Right ventricle myocardium superior (tissue), 1 donor: Measurements from ENCODE around the gene TARBP2. TPM values are rescaled to one million over a fixed set of nuclear protein-coding genes. Genes with fewer than 3 reads are reported as not detected.
A peak's percentile ranks its signal among the peaks of the same experiment; 100 is the strongest.

Experiments used
- ATAC-seq: fragments of 200-7000 bp; cut with Tn5 transposase; one replicate; pipeline ENCODE4 v1.9.1; 2020; ENCODE audit warnings: mild to moderate bottlenecking; ENCODE audit not compliant: poor library complexity
- DNase-seq: peaks from one replicate; pipeline ENCODE4 v3.0.0-alpha.2; 2020
- intact Hi-C: fragments of 100-400 bp; cut with DNase I; formaldehyde crosslinking; loops from one replicate; pipeline ENCODE4 v1.11.2; 2022
- long read RNA-seq: library from polyadenylated mRNA; unstranded; transcript quantifications from one replicate; pipeline ENCODE4 v2.0.0, GENCODE V29; 2021
- total RNA-seq: library from RNA; stranded (reverse); fragmentation: NEBNext Ultra II Directional; extraction: Animal tissue kit (Norgen Biotek cat#: 25700); gene quantifications from one replicate; pipeline ENCODE4 v1.2.1, GENCODE V29; 2021
- donor health status: DM: no; HTN: yes; CAD: no; lungs with severe emphysema.

The TARBP2 gene, protein sequence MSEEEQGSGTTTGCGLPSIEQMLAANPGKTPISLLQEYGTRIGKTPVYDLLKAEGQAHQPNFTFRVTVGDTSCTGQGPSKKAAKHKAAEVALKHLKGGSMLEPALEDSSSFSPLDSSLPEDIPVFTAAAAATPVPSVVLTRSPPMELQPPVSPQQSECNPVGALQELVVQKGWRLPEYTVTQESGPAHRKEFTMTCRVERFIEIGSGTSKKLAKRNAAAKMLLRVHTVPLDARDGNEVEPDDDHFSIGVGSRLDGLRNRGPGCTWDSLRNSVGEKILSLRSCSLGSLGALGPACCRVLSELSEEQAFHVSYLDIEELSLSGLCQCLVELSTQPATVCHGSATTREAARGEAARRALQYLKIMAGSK
- total RNA-seq = 10.8 TPM
- long read RNA-seq, transcript TARBP2-201 (9 exons, 1,867 nt) = major isoform, 5 of 18 reads
- long read RNA-seq, partial matches to known transcripts = 4 of 18 reads
- long read RNA-seq, other reads (novel, unspliced or antisense) = 9 of 18 reads

DNA sequence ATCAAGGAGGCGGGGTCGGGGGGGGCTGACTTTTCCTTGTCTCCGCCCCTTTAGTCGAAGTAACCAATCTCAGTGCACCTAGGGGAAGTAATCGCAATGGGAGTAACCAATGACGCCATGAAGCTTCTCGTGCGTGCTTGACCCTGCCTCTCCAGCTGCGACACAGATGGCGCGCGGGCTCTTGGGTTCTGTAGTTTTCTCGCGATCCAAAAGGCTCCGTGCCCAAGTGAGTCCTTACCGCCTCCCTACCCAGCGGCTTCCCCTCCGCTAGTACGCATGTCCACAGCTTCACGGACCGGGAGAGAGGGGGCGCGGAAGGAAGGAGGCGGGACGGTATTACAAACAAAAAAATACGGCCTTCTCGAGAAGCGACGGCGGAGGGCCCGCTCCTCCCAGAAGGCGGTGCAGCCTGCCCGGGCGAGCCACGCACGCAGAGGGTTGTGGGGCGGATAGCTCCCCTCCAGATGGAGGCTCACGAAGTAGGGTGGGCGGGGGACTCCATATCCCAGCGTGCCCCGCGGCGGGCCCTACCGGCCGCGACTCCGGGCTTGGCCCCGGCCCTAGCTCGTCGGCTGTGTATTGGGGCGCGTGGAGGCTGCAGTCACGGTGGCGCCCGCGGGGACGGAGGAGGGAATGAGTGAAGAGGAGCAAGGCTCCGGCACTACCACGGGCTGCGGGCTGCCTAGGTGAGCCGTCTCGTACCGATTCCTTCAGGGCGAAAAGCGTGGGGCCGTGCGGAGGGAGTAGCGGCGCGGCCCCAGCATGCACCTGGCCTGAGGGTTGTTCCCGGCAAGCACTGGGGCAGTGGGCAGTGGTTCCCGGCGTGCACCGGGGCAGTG lies at the start of gene TARBP2:
Gene TARBP2 (plus strand): TSS at position 508 of the 839 bp plus-strand sequence. CDS start 126 bp downstream, at position 634.
- intact Hi-C loops = loop anchor here (10.0 kb wide), 1 partner anchor 176 kb away; the partner anchor contains the start of gene AAAS
- ATAC-seq (peak; percentile 88), DNase-seq (peak; percentile 99)

DNA sequence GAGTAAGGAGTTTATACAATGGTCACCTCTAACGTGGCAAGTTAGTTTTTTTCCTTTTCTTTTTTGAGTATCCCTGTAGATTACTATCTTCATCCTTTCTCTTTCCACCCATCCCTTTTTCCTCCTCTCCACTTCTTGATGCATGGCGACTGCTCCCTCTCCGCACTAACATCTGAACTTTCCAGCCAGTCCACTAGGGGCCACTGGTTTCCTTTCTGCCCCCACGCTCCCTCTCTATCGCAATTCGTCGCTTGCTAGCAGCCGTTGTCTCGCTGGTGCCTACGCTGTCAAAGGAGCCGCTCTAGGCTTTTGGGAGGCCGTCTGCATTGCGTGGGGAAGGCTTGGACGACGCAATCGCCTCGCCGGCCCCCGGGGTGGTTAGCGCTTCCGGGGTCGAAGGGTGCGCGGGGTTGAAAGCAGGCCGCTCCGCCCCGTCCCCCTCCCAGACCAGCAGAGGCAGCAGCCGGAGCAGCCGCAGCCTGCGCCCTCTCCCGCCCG lies 49.4 kb upstream of the TARBP2 start, which contains the start of gene PCBP2:
Gene PCBP2 (plus strand): TSS at position 442 of the 498 bp plus-strand sequence. CDS start 2,699 bp downstream, outside the sequence.
- peak; percentile 98 for DNase-seq
- ATAC-seq = peak; percentile 98
- intact Hi-C loops = no loop called here

DNA sequence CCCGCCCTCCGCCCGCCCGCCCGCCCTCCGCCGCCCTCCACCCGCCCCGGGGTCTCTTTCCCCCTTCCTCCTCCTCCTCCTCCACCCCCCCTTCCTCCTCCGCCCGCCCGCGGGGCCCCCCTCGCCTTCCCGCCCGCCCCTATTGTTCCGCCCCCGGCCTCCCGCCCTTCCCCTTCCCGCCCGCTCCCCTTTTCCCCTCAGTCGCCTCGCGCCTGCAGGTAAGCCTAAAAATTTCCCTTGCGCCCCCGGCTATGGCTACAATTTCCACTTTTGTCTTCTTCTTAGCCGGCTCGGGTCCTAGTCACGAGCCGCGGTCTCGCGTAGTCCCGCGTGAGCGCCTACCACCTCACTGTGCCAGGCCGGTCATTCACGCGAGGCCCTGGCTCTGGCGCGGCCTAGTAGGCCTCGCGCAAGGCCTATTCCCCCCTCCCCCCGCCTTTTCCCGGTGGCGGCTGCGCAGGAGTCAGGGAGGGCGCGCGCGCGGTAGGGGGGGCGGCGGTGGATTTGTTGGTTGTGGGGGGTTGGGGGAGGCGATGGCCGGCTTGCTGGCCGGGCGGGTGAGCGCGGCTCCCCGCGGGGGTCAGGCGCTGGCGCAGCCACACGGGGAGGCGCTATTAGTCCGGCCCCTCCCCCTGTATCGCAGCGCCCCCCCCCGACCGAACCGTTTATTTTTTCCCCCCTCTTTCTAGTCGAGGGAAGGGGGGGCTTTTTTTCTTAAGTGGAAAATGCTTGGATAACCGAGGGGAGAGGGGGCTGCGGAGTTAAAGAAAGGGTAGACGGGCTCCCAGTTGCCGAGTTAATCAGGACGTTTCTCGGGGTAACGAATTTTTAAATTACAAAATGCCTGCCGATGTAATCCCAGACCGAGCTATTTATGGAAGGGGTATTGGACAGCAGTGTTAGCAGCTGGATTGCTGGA lies 48.7 kb upstream of the TARBP2 start:
- peak; percentile 83 for ATAC-seq
- peak; percentile 92 for DNase-seq
- intact Hi-C loops = no loop called here

DNA sequence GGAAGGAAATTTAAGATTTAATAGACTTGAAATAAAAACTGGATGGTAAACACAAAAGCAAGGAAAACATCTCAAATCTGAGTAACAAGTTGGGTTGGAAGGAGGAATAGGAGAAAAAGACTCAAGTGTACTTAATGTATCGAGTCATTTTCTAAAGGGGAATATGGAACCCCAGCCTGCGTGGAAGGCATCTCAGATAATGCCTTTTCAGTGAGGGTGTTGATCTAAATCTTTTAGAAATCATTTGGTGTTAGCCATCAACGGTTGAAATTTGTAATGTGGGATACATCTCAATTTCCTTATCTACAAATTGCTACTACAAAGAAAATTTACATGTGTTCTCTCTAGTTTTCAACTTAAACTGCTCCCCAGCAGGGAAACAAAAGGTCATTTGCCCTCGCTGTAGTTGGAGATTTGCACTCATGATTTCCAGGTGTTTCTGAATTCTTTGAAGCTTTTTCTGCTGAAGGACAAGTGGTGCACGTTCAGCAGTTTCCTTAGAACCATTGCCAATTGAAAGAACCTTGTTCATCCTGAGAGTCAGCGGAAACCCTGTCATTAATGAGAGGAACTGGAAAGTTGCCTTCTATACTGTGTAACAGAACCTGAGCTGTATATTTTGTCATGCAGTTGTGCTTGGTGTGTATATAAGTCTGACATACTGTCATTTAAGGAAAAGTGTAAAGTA lies 47.0 kb upstream of the TARBP2 start:
- ATAC-seq = no peak
- intact Hi-C loops = no loop called here
- DNase-seq = no peak

DNA sequence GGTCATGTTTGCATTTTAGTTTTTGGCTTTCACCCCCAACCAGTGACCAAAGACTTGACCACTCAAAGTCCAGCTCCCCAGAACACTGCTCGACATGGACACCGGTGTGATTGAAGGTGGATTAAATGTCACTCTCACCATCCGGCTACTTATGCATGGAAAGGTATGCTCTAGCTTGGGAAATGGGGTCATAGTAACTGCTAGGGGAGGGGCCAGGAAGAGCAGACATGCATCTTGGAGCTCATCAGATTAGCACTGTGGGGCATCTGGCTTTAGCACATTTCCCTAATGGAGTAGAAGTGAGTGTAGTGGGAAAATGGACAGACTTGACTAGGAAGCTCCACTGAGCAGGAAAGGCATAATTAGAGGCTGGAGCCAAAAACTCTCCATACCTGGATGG lies 46.4 kb upstream of the TARBP2 start:
- intact Hi-C loops = no loop called here
- DNase-seq (no peak), ATAC-seq (no peak)

DNA sequence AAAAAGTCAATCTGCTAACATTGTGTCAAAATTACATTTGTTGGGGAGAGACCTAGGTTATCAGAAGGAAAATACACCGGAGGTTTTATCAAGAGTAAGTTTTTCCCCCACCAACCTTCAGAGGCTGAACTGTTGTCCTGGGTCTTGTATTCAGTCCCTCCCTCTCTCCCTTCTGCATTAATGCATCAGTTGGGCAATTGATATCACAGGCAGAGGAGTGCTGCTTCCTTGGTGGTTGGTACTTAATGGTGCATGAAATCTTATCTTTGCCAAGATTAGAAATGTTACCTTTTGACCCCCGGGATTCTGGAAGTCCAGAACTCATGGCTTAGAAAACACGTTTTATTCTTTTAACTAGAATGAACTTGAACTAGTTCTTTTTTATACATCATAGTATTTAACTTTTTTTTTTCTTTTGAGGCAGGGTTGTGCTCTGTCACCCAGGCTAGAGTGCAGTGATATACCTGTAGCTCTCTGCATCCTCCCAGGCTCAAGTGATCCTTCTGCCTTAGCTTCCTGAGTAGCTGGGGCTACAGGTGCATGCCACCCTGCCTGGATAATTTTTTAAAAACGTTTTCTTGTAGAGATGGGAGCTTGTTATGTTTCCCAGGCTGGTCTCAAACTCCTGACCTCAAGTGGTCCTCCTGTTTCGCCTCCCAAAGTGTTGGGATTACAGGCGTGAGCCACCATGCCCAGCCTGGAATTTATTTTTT lies 44.3 kb upstream of the TARBP2 start:
- intact Hi-C loops = no loop called here
- DNase-seq (no peak), ATAC-seq (no peak)

DNA sequence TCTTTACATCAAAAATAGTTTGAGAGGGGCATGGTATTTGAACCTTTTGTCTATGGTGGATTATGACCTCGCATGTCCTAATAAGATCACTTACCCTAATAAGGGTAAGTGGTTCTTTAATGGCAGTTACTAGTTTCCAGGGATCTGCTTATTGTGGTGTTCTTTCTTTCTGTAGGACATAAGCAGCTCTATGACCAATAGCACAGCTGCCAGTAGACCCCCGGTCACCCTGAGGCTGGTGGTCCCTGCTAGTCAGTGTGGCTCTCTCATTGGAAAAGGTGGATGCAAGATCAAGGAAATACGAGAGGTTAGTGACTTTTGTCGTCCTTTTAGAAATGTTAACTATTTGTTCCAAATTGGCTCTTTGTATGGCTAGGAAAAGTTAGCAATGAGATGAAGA lies 42.0 kb upstream of the TARBP2 start:
- ATAC-seq = no peak
- intact Hi-C loops = no loop called here
- no peak for DNase-seq

DNA sequence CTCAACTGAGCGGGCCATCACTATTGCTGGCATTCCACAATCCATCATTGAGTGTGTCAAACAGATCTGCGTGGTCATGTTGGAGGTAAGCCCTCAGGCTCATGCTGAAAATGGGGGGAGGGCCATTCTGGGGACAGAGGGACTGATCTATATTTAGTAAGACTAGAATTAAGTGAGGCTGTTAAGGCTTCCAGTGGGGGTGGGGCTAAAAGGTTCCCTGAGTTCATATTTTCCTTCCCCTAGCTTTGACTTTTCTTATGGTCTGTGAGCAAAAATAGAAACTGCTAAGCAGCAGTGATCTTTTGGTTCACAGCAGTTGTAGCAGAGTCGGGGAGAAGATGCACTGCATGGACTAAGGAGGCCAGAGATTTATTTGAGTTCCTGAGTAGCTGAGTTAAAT lies 40.0 kb upstream of the TARBP2 start:
- DNase-seq = no peak
- intact Hi-C loops = loop anchor here (5.0 kb wide), 1 partner anchor 36 kb away; the partner anchor contains the start of gene MAP3K12
- peak; percentile 87 for ATAC-seq

DNA sequence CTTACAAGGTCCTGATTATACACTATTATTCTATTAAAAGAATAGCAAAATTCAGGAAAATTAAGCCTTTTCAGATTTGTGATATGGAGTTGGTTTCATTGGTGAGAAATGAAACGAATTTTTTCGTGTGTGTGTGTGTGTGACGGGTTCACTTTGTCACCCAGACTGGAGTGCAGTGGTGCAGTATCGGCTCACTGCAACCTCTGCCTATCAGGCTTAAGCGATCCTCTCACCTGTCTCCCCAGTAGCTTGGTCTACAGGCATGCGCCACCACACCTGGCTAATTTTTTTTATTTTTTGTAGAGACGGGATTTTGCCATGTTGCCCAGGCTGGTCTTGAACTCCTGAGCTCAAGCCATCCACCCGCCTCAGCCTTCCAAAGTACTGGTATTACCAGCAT lies 39.5 kb upstream of the TARBP2 start:
- no peak for DNase-seq
- no peak for ATAC-seq
- intact Hi-C loops = loop anchor here (5.0 kb wide), 1 partner anchor 36 kb away; the partner anchor contains the start of gene MAP3K12

DNA sequence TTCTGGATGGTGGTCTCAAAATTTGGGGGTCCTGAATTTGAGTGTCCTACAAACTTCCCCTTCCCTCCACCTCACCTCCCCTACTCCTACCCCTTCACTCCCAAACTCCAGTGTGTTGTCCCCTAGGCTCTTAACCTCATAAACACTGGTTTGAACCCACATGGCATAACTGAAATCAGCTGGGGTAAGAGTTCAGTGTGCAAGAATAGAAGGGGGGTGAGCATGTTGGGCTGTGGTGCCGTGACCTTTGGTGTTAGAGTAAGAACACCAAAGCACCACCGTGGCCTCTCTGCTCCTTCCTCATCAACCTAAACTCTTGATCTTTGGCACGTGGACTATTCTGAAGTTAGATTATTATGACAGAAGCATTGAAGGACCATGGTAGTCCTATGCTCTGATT lies 38.1 kb upstream of the TARBP2 start:
- no peak for ATAC-seq
- no peak for DNase-seq
- intact Hi-C loops = loop anchor here (5.0 kb wide), 1 partner anchor 34 kb away; the partner anchor contains the start of gene MAP3K12

DNA sequence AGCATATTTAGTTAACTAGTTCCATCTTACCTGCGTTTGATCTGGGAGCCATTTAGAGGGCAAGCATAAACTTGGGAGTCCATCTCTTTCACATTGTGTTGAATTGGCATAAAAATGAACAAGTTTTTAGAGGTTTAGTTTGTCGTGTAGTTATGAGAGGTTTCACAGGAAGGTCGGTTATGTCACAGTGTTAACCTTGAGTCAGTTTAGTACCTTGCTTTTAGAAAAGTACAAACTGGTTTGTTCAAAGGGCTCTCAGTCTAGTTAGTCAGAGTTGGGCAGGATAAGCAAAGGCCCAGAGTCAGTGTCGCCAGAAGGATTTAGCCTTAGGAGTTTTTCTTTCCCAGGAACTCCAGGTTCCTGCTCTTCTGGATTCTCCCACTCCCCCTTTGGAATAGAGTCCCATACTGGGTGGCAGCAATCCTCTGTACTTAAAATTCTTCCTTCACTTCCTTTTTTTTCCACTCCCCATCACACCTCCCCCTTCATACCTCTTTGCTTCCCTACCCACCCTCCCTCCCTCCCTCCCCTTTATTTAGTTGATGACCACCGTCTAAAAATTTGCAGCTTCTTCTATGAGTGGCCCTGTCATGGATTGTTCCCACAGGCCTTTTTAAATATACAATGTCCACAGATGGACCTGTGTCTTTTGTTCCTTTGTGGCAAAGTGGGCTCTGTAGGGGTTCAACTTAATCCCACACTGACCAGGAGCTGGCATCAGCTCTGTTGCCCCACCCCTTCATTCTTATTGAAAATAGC lies 37.1 kb upstream of the TARBP2 start:
- ATAC-seq (no peak), DNase-seq (no peak)
- intact Hi-C loops = loop anchor here (5.0 kb wide), 1 partner anchor 33 kb away; the partner anchor contains the start of gene MAP3K12

DNA sequence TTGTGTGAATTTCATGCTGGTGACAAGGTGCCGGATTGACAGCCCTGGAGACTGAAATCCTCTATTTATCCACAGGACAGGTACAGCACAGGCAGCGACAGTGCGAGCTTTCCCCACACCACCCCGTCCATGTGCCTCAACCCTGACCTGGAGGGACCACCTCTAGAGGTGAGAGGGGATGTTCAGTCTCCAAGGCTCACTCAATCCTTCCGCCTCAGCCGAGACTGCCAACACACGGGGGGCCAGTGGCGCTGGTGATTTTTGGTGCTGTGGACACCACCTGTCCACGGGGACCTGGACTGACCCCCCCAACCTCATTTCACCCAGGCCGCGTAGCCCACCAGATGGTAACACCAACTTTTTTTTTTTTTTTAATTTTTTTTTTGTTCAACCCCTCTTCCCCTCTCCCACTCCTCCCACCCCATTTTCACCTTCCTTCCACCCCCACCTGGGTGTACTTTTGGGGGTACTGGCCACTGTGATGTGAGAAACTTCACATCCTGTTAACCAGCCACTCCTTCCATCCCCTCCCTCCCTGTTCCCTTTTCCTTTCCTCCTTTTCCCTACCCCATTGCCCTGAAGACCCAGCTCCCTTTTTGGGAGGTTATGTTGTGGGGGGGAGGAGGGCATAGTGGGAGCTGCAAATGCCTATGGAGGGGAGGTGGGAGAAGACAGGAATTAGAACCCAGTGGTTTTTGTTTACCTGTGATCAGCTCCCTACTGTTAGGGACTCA lies 36.2 kb upstream of the TARBP2 start:
- intact Hi-C loops = loop anchor here (5.0 kb wide), 1 partner anchor 32 kb away; the partner anchor contains the start of gene MAP3K12
- DNase-seq (no peak), ATAC-seq (no peak)

DNA sequence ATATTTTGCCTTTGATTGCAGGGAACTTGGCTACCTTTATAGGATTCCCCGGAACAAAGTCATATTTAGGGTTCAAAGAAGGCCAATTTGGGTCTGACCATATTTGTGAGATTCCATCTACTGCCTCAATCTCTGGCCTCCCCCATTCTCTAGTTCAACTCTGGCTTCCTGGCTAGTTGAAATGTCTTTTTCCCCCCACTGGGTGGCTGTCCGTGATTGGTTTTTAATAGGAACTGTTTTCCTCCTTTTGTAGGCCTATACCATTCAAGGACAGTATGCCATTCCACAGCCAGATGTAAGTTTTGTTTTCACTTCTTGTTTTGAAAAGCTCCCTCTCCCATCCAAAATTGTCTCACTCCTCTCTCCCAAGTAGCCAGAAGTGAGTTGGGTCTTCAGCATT lies 35.4 kb upstream of the TARBP2 start:
- ATAC-seq (no peak), DNase-seq (no peak)
- intact Hi-C loops = no loop called here

DNA sequence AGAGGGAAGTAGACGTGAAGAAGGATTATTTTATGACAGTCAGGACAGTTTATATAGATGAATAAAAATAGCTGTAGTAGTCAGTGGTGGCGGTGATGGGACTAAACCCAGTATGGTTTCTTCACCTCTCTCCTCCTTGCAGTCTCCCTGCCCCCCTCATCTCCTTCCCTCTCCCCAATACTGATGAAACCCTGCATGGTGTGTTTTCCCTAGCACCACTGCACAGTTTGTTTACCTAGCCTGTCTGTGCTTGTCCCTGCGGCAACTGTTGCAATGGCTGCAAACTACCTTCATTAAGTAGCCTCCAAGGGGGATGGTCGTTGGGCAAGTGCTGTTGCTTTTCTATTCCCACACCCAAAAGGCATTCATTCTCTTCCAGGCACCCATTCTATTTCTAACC lies 34.4 kb upstream of the TARBP2 start:
- DNase-seq (no peak), ATAC-seq (no peak)
- intact Hi-C loops = no loop called here

DNA sequence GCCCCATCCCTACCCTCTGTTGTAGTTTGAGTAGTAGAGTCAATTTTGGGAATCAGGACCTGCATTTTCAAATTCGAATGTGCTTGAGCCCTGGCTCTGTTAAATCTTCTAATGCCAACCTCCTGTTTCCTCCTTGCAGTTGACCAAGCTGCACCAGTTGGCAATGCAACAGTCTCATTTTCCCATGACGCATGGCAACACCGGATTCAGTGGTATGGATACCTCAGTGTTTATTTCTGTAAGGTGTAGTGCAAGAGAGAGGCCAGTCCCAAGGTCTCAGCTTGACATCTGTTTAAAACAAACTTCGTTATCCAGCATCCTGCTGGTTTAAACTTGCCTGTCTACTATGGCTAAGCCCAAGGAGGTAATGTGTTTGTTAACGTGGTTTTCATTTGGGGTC lies 34.0 kb upstream of the TARBP2 start:
- ATAC-seq (no peak), DNase-seq (no peak)
- intact Hi-C loops = no loop called here
